NCI-H2171 (cell line): ENCODE measurements around the gene SCG5.
"Not testable (repeated sequence)": the region's sequence is repeated elsewhere in the genome, so short reads cannot be mapped to it uniquely, and the experiment has no call there.

Experiments used
- DNase-seq: peaks from one replicate; lab custom pipeline; 2025; lab: John Stamatoyannopoulos, UW

The SCG5 gene

GRCh38 chr15:32641517-32642059 lies at the start of gene SCG5:
TSS of gene SCG5 (plus strand) at chr15:32641710. CDS start at chr15:32643593, 1,883 bp downstream.
- DNase-seq, result peak; percentile 79

DNA sequence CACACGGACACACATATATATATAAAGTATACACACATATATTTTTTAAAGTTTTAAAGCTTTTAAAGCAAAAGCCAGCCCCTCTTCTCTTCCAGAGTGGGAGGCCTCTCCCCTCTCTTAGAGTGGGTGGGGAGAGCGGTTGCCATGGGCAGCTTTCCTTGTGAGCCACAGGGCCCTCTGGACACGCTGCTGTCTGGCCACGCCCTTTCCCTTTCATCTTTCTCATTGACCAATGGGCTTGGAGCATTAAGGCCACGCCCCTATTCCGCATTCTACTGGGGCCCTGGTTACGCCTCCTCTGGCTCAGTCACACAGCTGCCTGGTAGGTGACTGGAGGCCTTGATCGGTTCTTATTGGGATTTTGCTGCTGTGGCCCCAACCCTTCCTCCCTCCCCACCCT lies 48.4 kb upstream of the SCG5 start, which contains the start of gene GOLGA8N:
Gene GOLGA8N, plus strand, starts transcription at position 306 of the 400 bp plus-strand sequence.
- DNase-seq, result not testable (repeated sequence)

- DNase-seq, result not testable (repeated sequence)
Observed at GRCh38 chr15:32609518-32609917, 32.0 kb upstream of the SCG5 start.

DNA sequence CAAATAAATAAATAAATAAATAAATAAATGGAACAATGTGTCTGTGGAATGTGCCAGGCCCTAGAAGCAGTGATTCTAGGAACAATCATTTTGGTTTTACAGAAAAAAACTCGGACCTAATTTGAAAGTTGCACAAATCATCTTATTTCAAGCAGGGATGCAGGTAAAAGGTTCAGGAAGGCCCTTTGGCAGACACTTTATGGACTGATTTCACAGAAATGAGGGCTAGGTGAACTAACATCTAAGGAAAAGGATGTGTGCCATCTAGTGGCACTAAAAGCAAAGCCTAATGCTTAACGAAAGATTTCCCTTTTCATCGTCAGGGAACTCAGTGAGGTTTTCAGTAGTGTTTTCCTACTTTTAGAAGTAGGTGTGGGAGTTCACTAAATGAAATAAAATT lies 30.8 kb upstream of the SCG5 start:
- DNase-seq, result not testable (repeated sequence)

DNA sequence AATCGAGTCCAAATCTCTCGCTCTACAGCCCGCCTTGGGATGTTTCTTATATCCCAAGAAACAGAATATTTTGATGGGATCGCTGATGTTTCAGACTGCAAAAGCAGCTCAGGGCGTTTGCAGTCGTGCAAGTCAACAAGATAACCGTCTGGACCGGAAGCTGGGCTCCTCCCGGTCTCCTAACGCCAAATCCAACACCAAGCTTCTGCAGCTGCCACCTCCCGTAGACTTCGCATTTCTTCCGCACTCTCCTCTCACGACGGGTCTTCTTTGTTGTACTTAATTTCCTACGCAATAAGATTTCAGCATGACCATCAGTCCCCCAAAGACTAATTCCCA lies 26.8 kb upstream of the SCG5 start:
- not testable (repeated sequence) for DNase-seq

DNA sequence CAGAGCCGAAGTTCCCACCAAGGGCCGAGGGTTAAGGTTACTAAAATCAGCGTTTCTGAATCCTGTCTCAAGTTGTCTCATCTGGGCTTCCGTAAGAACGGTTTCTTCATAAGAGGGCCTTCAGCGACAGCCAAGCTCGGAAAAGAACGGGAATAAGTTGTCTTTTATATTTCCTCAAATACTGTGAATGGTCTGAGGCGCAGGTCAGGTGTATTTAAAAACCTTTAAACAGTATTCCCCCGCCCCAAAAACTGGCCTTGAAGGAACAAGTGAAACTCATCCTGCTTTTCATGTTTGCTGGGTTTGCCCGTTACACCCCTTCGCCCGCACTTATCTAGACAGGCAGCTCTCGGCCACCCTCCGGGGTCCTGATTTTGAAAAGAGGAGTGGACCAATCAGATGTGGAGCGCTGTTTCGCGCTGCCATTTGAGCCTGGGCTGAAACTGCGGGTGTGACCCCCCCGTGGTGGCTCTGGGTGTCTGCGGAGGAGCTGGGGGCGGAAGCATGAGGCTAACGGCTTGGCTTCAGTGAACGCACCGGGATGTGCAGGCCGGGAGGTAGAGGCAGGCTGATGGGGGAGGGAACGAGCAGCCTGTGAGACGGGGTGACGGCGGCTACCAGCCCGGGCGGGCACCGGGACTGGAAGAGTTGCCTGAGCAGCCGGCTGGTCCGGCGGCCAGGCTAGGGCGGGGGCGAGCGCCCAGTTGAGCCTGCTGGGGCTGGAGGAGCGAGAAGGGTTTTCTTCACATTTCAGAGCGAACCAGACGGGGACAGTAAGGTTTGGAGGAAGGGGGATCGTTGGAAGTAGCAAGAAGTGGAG lies 26.2 kb upstream of the SCG5 start, which contains the start of gene ARHGAP11A:
Gene ARHGAP11A, plus strand, starts transcription at position 454 of the 820 bp plus-strand sequence. CDS start 708 bp downstream, outside the sequence.
- DNase-seq, result not testable (repeated sequence)

DNA sequence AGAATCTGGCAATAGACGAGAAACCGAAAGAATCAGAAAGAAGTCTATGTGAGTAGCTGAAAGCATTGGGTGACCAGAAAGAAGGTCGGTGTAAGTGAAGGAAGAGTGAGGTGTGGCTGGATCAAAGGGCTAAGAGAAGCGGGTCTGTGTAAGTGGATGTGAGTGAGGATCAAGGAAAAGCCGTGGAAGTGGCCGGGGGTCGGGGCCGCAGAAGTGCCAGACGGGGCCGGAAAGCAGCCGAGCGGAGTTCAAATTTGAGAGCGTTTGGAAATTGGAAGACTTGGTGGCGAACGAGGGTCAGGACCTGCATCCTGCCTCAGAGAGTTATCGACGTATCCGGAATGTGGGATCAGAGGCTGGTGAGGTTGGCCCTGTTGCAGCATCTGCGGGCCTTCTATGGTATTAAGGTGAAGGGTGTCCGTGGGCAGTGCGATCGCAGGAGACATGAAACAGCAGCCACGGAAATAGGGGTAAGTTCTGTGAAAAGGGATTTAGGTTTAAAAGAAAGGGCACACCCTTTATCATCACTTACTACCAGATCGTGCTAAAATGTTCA lies 25.6 kb upstream of the SCG5 start:
- not testable (repeated sequence) for DNase-seq

DNA sequence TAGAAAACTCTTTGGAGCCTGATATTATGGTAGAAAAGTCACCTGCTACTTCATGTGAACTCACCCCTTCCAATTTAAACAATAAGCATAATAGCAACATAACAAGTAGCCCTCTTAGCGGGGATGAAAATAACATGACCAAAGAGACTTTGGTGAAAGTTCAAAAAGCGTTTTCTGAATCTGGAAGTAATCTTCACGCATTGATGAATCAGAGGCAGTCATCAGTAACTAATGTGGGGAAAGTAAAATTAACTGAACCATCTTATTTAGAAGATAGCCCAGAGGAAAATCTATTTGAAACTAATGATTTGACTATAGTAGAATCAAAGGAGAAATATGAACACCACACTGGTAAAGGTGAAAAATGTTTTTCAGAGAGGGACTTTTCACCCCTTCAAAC lies 5.1 kb upstream of the SCG5 start:
- DNase-seq, result no peak

- DNase-seq, result no peak
Observed at GRCh38 chr15:32636908-32637567, 4.5 kb upstream of the SCG5 start.

DNA sequence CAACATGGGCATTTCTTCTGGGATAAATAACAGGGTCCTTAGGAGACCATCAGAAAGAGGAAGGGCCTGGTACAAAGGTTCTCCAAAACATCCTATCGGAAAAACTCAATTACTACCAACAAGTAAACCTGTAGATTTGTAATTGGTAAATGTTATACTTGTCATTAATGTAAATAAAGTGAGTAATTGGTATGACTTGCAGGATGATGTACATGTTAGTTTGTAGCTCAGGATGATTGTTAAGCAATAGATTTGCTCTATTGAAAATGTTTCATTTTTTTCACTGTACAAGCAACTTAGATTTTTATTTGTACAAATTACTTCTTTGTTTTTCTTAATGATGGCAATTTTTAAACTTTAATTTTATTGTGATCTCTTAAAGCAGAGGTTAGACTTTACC lies 3.8 kb upstream of the SCG5 start:
- DNase-seq, result no peak

DNA sequence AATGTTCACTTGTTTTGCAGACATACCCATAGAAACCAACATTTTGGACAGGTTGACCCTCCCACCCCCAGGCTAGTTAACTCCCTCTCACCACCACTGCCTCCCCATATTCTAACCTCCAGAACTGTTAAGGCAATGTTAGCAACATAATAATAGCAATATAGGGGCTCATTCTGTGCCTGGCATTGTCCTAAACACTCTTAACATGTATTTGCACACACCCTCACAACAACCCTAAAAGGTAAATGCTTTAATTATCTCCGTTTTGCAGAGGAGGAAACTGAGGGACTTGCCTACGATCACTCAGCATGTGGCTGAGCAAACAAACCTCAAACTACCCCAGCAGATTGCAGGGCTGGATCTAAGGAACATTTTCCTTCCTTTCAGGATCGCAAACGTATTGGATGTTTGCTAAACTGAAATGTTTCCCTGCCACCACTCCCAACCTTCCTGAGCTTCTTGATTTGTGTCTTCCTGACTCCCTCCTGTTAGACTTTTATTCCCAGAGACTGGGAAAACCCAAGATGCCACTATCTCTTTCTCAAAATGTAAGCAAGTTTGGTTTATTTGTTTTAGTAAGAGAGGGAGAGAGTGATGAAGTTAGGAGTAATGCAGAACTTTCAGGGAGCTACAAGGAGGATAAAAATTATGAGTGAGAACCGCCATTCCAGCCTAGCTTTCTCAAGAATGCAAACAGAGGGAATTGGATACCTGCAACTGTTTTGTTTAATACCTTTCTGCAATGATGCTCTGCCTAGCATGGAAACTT lies 1.3 kb downstream of the SCG5 start:
- no peak for DNase-seq

GRCh38 chr15:32643907-32644445 lies 2.5 kb downstream of the SCG5 start:
- no peak for DNase-seq

GRCh38 chr15:32646291-32646690 lies 4.8 kb downstream of the SCG5 start:
- peak; percentile 92 for DNase-seq

DNA sequence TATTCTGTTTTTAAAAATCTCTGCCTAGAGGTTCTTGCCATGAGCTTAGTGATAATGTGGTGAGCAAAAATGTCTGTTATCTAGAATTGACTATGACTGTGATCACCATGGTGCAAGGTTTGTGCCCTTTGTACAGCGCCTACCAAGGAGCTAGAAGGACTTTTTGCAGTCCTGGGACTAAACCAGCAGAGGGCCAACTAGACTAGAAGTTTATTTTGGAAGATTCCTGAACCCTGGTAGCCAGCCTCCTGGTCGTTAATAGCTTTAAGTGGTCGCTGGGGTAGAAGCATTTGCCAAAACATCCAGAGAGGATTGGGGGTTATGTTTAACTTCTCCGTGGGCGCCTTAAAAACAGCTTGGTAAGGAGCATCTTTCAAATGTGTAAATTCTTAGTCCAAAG lies 7.8 kb downstream of the SCG5 start:
- no peak for DNase-seq

DNA sequence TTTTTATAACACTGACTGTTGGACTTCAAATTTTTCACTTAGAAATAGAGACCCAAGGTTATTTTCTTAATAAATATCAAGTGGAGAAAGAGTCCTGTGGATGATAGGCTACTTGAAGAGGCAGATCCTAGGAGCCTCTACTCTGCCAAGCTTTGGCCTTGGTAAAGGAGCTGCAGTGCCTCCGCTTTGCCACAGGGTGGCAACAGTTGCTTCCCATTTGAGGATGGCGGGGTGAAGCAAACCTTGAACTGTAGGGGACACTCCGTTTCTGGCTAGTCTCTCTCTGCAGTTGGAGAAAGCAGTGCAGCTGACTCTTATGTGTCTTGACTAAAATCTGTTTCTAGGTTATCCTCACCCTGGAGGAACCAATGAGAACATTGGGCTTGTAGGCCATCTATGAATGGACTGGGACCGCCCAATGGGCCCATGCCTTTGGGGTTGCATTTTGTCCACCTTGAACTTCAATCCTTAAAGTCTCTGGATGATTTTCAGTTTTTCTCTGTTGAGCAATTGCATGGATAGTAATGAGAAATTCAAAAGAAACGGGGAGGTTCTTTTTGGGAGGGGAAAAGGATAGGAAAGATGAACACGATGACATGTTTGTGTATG lies 9.8 kb downstream of the SCG5 start:
- no peak for DNase-seq

- DNase-seq, result no peak
Observed at GRCh38 chr15:32652178-32652577, 10.7 kb downstream of the SCG5 start.

GRCh38 chr15:32656091-32656490 lies 14.6 kb downstream of the SCG5 start:
- no peak for DNase-seq

- DNase-seq, result no peak
Observed at GRCh38 chr15:32656496-32656895, 15.0 kb downstream of the SCG5 start.

GRCh38 chr15:32657198-32657883 lies 15.8 kb downstream of the SCG5 start:
- DNase-seq, result peak; percentile 32

DNA sequence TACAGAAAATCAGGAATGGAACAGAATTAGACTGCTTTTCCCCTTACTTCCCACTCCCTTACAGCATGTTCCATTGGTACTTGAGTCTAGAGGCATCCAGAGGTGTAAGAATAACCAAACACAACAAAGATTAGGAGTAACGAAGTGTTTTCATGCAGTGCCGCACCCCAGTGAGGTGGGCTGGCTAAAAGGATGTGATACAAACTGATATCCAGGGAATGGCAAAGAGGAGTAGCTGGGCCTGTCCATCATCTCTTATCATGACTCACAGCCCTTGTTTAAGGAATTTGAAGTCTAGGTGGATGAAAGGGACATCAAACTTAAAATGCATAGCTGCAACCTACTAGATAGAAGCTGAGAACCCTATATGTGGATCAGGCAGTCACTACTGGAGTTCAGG lies 16.4 kb downstream of the SCG5 start:
- no peak for DNase-seq
